IMR-90 (cell line): ENCODE results near the gene CCDC102A. TPM values are rescaled to one million over a fixed set of nuclear protein-coding genes. Genes with fewer than 3 reads are reported as not detected.

Experiments used
- ATAC-seq: fragments of 200-7000 bp; cut with Tn5 transposase; 2 replicates; pipeline ENCODE4 v1.9.1; 2020; ENCODE audit warnings: low read depth, mild to moderate bottlenecking, moderate library complexity
- BruUV-seq: library from RNA; stranded (reverse); fragments of 400-500 nt; replicated peaks from 2 replicates; lab custom pipeline; 2021; lab: Mats Ljungman, UMichigan
- CTCF ChIA-PET: fragments of 300-600 bp; formaldehyde crosslinking; extraction: SDS; loops from one replicate; lab custom pipeline; 2021; ENCODE audit warnings: antibody characterized with exemption; lab: Yijun Ruan, JAX
- POLR2A ChIA-PET: fragments of 300-600 bp; sonication (Branson Sonifier 250); formaldehyde crosslinking; loops from one replicate; lab custom pipeline; 2022; ENCODE audit warnings: antibody characterized with exemption; ENCODE audit not compliant: unreplicated experiment; lab: Charles Lee
- DNase-seq: peaks from one replicate; pipeline ENCODE4 v3.0.0; 2013
- H2AFZ ChIP-seq: replicated peaks from 2 replicates; pipeline ENCODE3; 2013; ENCODE audit warnings: low read length, mild to moderate bottlenecking; ENCODE audit not compliant: poor library complexity
- H2AK5ac ChIP-seq: 2 replicates; pipeline ENCODE4 v1.6.1; 2013; ENCODE audit warnings: low read depth, low read length, inconsistent platforms
- H2AK9ac ChIP-seq: replicated peaks from 2 replicates; pipeline ENCODE3; 2013; ENCODE audit warnings: mild to moderate bottlenecking, low read depth, low read length, moderate library complexity; ENCODE audit not compliant: poor library complexity
- H2BK120ac ChIP-seq: 2 replicates; pipeline ENCODE4 v1.6.1; 2013; ENCODE audit warnings: low read depth, low read length, inconsistent platforms
- H2BK15ac ChIP-seq: 3 replicates; pipeline ENCODE4 v1.6.1; 2013; ENCODE audit warnings: low read depth, low read length, inconsistent platforms
- H2BK20ac ChIP-seq: 2 replicates; pipeline ENCODE4 v1.6.1; 2013; ENCODE audit warnings: low read depth, mild to moderate bottlenecking, inconsistent platforms, low read length, moderate library complexity
- H2BK5ac ChIP-seq: 2 replicates; pipeline ENCODE4 v1.6.1; 2013; ENCODE audit warnings: mild to moderate bottlenecking, low read depth, low read length, inconsistent platforms; ENCODE audit not compliant: poor library complexity, severe bottlenecking
- H3K14ac ChIP-seq: replicated peaks from 2 replicates; pipeline ENCODE4 v1.6.1; 2013; ENCODE audit warnings: low read depth, low read length, inconsistent platforms
- H3K18ac ChIP-seq: 2 replicates; pipeline ENCODE4 v1.6.1; 2013; ENCODE audit warnings: low read depth, low read length, control low read depth
- H3K23ac ChIP-seq: 2 replicates; pipeline ENCODE4 v1.6.1; 2013; ENCODE audit warnings: low read depth, low read length, inconsistent platforms
- H3K27ac ChIP-seq: 2 replicates; pipeline ENCODE4 v1.5.1; 2013; ENCODE audit warnings: mild to moderate bottlenecking, control low read depth, low read length; ENCODE audit not compliant: insufficient read depth
- H3K27me3 ChIP-seq: 2 replicates; pipeline ENCODE4 v1.6.1; 2013; ENCODE audit warnings: low read length; ENCODE audit not compliant: control insufficient read depth, insufficient read depth
- H3K36me3 ChIP-seq: 2 replicates; pipeline ENCODE4 v1.6.1; 2013; ENCODE audit warnings: low read length, mixed read lengths; ENCODE audit not compliant: control insufficient read depth, insufficient read depth
- H3K4ac ChIP-seq: 2 replicates; pipeline ENCODE4 v1.6.1; 2013; ENCODE audit warnings: low read depth, low read length, inconsistent platforms
- H3K4me1 ChIP-seq: 2 replicates; pipeline ENCODE4 v1.6.1; 2013; ENCODE audit warnings: low read length, mixed read lengths; ENCODE audit not compliant: control insufficient read depth, insufficient read depth
- H3K4me2 ChIP-seq: 2 replicates; pipeline ENCODE4 v1.6.1; 2013; ENCODE audit warnings: low read depth, mild to moderate bottlenecking, control low read depth, low read length, moderate library complexity
- H3K4me3 ChIP-seq: 2 replicates; pipeline ENCODE4 v1.5.1; 2013; ENCODE audit warnings: low read depth, mild to moderate bottlenecking, control low read depth, low read length, moderate library complexity; ENCODE audit not compliant: insufficient read depth
- H3K56ac ChIP-seq: 2 replicates; pipeline ENCODE4 v1.6.1; 2013; ENCODE audit warnings: low read length, inconsistent platforms; ENCODE audit not compliant: insufficient read depth; ENCODE audit errors: extremely low read depth
- H3K79me1 ChIP-seq, 2 experiments: 2 replicates each; pipeline ENCODE4 v1.6.1; 2013; ENCODE audit warnings: low read length in 2 of 2, inconsistent platforms in 1 of 2, low read depth in 1 of 2
- H3K9ac ChIP-seq: 2 replicates; pipeline ENCODE4 v1.6.1; 2013; ENCODE audit warnings: low read depth, low read length, control low read depth
- H3K9me1 ChIP-seq: 2 replicates; pipeline ENCODE4 v1.6.1; 2013; ENCODE audit warnings: low read length, inconsistent platforms; ENCODE audit not compliant: insufficient read depth
- H3K9me3 ChIP-seq: 2 replicates; pipeline ENCODE4 v1.6.1; 2013; ENCODE audit warnings: low read length; ENCODE audit not compliant: control insufficient read depth, insufficient read depth
- H4K20me1 ChIP-seq: 2 replicates; pipeline ENCODE4 v1.6.1; 2013; ENCODE audit warnings: low read length, inconsistent platforms; ENCODE audit not compliant: insufficient read depth
- H4K5ac ChIP-seq: 2 replicates; pipeline ENCODE4 v1.6.1; 2013; ENCODE audit warnings: mild to moderate bottlenecking, low read depth, low read length, control low read depth
- H4K8ac ChIP-seq, 2 experiments: 2 replicates each; pipeline ENCODE4 v1.6.1; 2013; ENCODE audit warnings: low read depth in 2 of 2, low read length in 2 of 2, control low read depth in 1 of 2, inconsistent platforms in 1 of 2
- H4K91ac ChIP-seq: 2 replicates; pipeline ENCODE4 v1.6.1; 2013; ENCODE audit warnings: low read depth, low read length, inconsistent platforms; ENCODE audit not compliant: insufficient read depth
- BHLHE40 ChIP-seq: fragments of 150-350 bp; IDR thresholded peaks from 2 replicates; pipeline ENCODE4 v1.6.1; 2016; ENCODE audit warnings: mild to moderate bottlenecking, low read depth, low read length
- CEBPB ChIP-seq: IDR thresholded peaks from 2 replicates; pipeline ENCODE4 v1.6.1; 2012; ENCODE audit warnings: low read depth, low read length, improper control_type of control experiment
- CHD1 ChIP-seq: IDR thresholded peaks from 2 replicates; pipeline ENCODE4 v1.6.1; 2012; ENCODE audit warnings: low read depth, low read length, improper control_type of control experiment
- CTCF ChIP-seq: conservative IDR thresholded peaks from 2 replicates; pipeline ENCODE4 v1.5.1; 2012; ENCODE audit warnings: mild to moderate bottlenecking, low read depth, low read length, improper control_type of control experiment
- ELK1 ChIP-seq: fragments of 150-350 bp; IDR thresholded peaks from 2 replicates; pipeline ENCODE4 v1.6.1; 2016; ENCODE audit warnings: low read depth, mild to moderate bottlenecking, low read length, moderate library complexity, borderline replicate concordance
- FOS ChIP-seq: fragments of 150-350 bp; IDR thresholded peaks from 2 replicates; pipeline ENCODE4 v1.6.1; 2016; ENCODE audit warnings: low read depth, low read length
- MXI1 ChIP-seq: IDR thresholded peaks from 2 replicates; pipeline ENCODE4 v1.6.1; 2012; ENCODE audit warnings: low read depth, mild to moderate bottlenecking, low read length, moderate library complexity, borderline replicate concordance
- NFE2L2 ChIP-seq: fragments of 150-350 bp; IDR thresholded peaks from 2 replicates; pipeline ENCODE4 v1.6.1; 2016; ENCODE audit warnings: low read depth, mild to moderate bottlenecking, low read length
- POLR2A ChIP-seq: IDR thresholded peaks from 2 replicates; pipeline ENCODE4 v1.6.1; 2012; ENCODE audit warnings: mild to moderate bottlenecking, low read depth, low read length
- RAD21 ChIP-seq: IDR thresholded peaks from 2 replicates; pipeline ENCODE4 v1.6.1; 2012; ENCODE audit warnings: low read length, improper control_type of control experiment
- RCOR1 ChIP-seq: IDR thresholded peaks from 2 replicates; pipeline ENCODE4 v1.6.1; 2012; ENCODE audit warnings: mild to moderate bottlenecking, low read length, improper control_type of control experiment; ENCODE audit not compliant: insufficient replicate concordance
- RFX5 ChIP-seq: IDR thresholded peaks from 2 replicates; pipeline ENCODE4 v1.8.0; 2012; ENCODE audit warnings: low read depth, mild to moderate bottlenecking, low read length, moderate library complexity
- SMC3 ChIP-seq: fragments of 150-350 bp; IDR thresholded peaks from 2 replicates; pipeline ENCODE4 v1.6.1; 2016; ENCODE audit warnings: low read depth, mild to moderate bottlenecking, antibody characterized with exemption, low read length, moderate library complexity
- USF2 ChIP-seq: fragments of 150-350 bp; IDR thresholded peaks from 2 replicates; pipeline ENCODE4 v1.6.1; 2017; ENCODE audit warnings: mild to moderate bottlenecking, antibody characterized with exemption, low read length, low read depth
- WGBS, 2 experiments: methylation state at CpG; one replicate each; pipeline versions ENCODE4 v1.1.5 to v1.1.7; 2013; ENCODE audit warnings: missing lambda C conversion rate in 2 of 2; ENCODE audit not compliant: insufficient read length in 1 of 2; ENCODE audit errors: extremely low coverage in 2 of 2; 5-methylcytosine and 5-hydroxymethylcytosine counted together
- dilution Hi-C: fragments of 300-500 bp; cut with HindIII; formaldehyde crosslinking; loops from one replicate; pipeline ENCODE4 v1.14.3; 2018; ENCODE audit warnings: low sequenced_read_pairs; ENCODE audit not compliant: unreplicated experiment
- in situ Hi-C: fragments of 300-500 bp; cut with MboI; formaldehyde crosslinking; loops from 3 replicates; pipeline ENCODE4 v1.14.3; 2019; ENCODE audit warnings: low sequenced_read_pairs, inconsistent platforms, mixed read lengths
- intact Hi-C: fragments of 100-400 bp; cut with micrococcal nuclease; formaldehyde crosslinking; loops from 2 replicates; pipeline ENCODE4 v1.10.0; 2022
- polyA plus RNA-seq, 3 experiments: library from polyadenylated mRNA; depleted of rRNA; stranded (reverse); fragments of >200 nt; gene quantifications; 2 replicates each; pipeline ENCODE4 v1.2.3, GENCODE V29; 2012; ENCODE audit warnings: low replicate concordance in 1 of 3
- total RNA-seq: library from RNA; depleted of rRNA; stranded (reverse); fragments of >200 nt; gene quantifications from 2 replicates; pipeline ENCODE4 v1.2.3, GENCODE V29; 2012

The CCDC102A gene
- total and polyA plus RNA-seq, 2 of the 4 experiments (the other 2 are of a cell fraction): 5.4 to 8.5 TPM

- CTCF ChIA-PET: no interaction called here
- in situ Hi-C loops: no loop called here
- no peak for TF ChIP-seq CTCF
- TF ChIP-seq FOS: no peak
- no peak for TF ChIP-seq NFE2L2
- no peak for TF ChIP-seq POLR2A
- no peak for TF ChIP-seq SMC3
- TF ChIP-seq CEBPB: no peak
- no peak for TF ChIP-seq USF2
- TF ChIP-seq RFX5: no peak
- TF ChIP-seq ELK1: no peak
- no peak for TF ChIP-seq MXI1
- TF ChIP-seq RAD21: no peak
- TF ChIP-seq BHLHE40: no peak
- TF ChIP-seq CHD1: no peak
- no peak for TF ChIP-seq RCOR1
Observed at GRCh38 chr16:57528499-57529390, 7.6 kb downstream of the CCDC102A start.

More at GRCh38 chr16:57528499-57529390, 7.6 kb downstream of the CCDC102A start:
- POLR2A ChIA-PET: no interaction called here
- no peak overlapping the region for H4K91ac ChIP-seq
- H3K79me1 ChIP-seq: peaks cover 0 to 11% of the 10 kb centered on the region in 2 experiments; a peak in 2 of 4 replicates
- no peak overlapping the region for H2BK20ac ChIP-seq
- H3K27me3 ChIP-seq: no peaks in the 10 kb centered on the region
- no peaks in the 10 kb centered on the region for H3K9me3 ChIP-seq
- dilution Hi-C loops (no loop called here), intact Hi-C loops (no loop called here)
- H3K4ac ChIP-seq: no peak overlapping the region
- peaks cover 8% of the 10 kb centered on the region for H3K36me3 ChIP-seq
- WGBS, 2 experiments: 72% methylated on average over 69 of the region's 126 CpGs; no CpG with 5 or more reads in 1 of the 2 experiments
- no peak overlapping the region for H3K4me2 ChIP-seq
- no peak overlapping the region for H2BK5ac ChIP-seq
- H2BK120ac ChIP-seq: no peak overlapping the region
- no peak overlapping the region for H3K9ac ChIP-seq
- H3K4me3 ChIP-seq: no peak overlapping the region
- ATAC-seq (no peak), DNase-seq (no peak)
- H3K14ac ChIP-seq: no peak overlapping the region
- peaks cover 5% of the 10 kb centered on the region; the same call in 1 of the 2 replicates for H3K9me1 ChIP-seq
- no peak overlapping the region for H4K5ac ChIP-seq
- H2AK5ac ChIP-seq: no peak overlapping the region
- H3K56ac ChIP-seq: no peak overlapping the region
- no peak overlapping the region for H2AK9ac ChIP-seq
- H3K23ac ChIP-seq: no peak overlapping the region
- H2BK15ac ChIP-seq: no peak overlapping the region
- no peak overlapping the region for H3K27ac ChIP-seq
- H4K20me1 ChIP-seq: peaks cover 5% of the 10 kb centered on the region; the same call in 1 of the 2 replicates
- BruUV-seq: no TSS peak
- H2AFZ ChIP-seq: peak overlapping the region; percentile 17
- H3K18ac ChIP-seq: no peak overlapping the region
- H4K8ac ChIP-seq: no peak overlapping the region
- H3K4me1 ChIP-seq: peaks cover 20% of the 10 kb centered on the region
